ENCODE results near the gene GGT7. TPM values are rescaled to one million over a fixed set of nuclear protein-coding genes. Genes with fewer than 3 reads are reported as not detected.

Gene GGT7
- total and polyA plus RNA-seq, 9 of the 15 experiments (the other 6 are each of a cell fraction or from before 2014, with no cell fraction given): 0.04 to 18.3 (median 5.9) TPM

- TF ChIP-seq, protein P1, sequence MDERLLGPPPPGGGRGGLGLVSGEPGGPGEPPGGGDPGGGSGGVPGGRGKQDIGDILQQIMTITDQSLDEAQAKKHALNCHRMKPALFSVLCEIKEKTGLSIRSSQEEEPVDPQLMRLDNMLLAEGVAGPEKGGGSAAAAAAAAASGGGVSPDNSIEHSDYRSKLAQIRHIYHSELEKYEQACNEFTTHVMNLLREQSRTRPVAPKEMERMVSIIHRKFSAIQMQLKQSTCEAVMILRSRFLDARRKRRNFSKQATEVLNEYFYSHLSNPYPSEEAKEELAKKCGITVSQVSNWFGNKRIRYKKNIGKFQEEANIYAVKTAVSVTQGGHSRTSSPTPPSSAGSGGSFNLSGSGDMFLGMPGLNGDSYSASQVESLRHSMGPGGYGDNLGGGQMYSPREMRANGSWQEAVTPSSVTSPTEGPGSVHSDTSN (CRISPR knock-in tag; IDR thresholded peaks at IDR 0.05; ENCODE audit: low read depth): no peak
- TF ChIP-seq, protein P1 (tag; conservative IDR thresholded peaks at IDR 0.05; ENCODE audit: low read depth): no peak
- TF ChIP-seq POLR2A (conservative IDR thresholded peaks at IDR 0.05) (no peak), RHOXF2B (CRISPR knock-in tag; conservative IDR thresholded peaks at IDR 0.05) (no peak), WHSC1 (IDR thresholded peaks at IDR 0.05; ENCODE audit: low read length) (no peak), TEAD4 (IDR thresholded peaks at IDR 0.05; ENCODE audit: low read length) (no peak), TEAD4 (CRISPR knock-in tag; IDR thresholded peaks at IDR 0.05; ENCODE audit: borderline replicate concordance) (no peak), ARHGAP35 (IDR thresholded peaks at IDR 0.05; ENCODE audit: partially characterized antibody) (peak; percentile 34), GABPA (tag; conservative IDR thresholded peaks at IDR 0.05; ENCODE audit: low read depth) (no peak), TOE1 (IDR thresholded peaks at IDR 0.05; ENCODE audit: borderline replicate concordance) (no peak), TOE1 (CRISPR knock-in tag; IDR thresholded peaks at IDR 0.05; ENCODE audit: borderline replicate concordance, low read depth) (no peak), SMARCE1 (IDR thresholded peaks at IDR 0.05) (0 out of 2 replicates have a peak, but pooled peaks have one; percentile 15), HDAC8 (tag; IDR thresholded peaks at IDR 0.05) (no peak), NONO (IDR thresholded peaks at IDR 0.05; ENCODE audit: low read depth in 2 of 2, low read length in 1 of 2) (no peak)
- TF ChIP-seq, protein P2, sequence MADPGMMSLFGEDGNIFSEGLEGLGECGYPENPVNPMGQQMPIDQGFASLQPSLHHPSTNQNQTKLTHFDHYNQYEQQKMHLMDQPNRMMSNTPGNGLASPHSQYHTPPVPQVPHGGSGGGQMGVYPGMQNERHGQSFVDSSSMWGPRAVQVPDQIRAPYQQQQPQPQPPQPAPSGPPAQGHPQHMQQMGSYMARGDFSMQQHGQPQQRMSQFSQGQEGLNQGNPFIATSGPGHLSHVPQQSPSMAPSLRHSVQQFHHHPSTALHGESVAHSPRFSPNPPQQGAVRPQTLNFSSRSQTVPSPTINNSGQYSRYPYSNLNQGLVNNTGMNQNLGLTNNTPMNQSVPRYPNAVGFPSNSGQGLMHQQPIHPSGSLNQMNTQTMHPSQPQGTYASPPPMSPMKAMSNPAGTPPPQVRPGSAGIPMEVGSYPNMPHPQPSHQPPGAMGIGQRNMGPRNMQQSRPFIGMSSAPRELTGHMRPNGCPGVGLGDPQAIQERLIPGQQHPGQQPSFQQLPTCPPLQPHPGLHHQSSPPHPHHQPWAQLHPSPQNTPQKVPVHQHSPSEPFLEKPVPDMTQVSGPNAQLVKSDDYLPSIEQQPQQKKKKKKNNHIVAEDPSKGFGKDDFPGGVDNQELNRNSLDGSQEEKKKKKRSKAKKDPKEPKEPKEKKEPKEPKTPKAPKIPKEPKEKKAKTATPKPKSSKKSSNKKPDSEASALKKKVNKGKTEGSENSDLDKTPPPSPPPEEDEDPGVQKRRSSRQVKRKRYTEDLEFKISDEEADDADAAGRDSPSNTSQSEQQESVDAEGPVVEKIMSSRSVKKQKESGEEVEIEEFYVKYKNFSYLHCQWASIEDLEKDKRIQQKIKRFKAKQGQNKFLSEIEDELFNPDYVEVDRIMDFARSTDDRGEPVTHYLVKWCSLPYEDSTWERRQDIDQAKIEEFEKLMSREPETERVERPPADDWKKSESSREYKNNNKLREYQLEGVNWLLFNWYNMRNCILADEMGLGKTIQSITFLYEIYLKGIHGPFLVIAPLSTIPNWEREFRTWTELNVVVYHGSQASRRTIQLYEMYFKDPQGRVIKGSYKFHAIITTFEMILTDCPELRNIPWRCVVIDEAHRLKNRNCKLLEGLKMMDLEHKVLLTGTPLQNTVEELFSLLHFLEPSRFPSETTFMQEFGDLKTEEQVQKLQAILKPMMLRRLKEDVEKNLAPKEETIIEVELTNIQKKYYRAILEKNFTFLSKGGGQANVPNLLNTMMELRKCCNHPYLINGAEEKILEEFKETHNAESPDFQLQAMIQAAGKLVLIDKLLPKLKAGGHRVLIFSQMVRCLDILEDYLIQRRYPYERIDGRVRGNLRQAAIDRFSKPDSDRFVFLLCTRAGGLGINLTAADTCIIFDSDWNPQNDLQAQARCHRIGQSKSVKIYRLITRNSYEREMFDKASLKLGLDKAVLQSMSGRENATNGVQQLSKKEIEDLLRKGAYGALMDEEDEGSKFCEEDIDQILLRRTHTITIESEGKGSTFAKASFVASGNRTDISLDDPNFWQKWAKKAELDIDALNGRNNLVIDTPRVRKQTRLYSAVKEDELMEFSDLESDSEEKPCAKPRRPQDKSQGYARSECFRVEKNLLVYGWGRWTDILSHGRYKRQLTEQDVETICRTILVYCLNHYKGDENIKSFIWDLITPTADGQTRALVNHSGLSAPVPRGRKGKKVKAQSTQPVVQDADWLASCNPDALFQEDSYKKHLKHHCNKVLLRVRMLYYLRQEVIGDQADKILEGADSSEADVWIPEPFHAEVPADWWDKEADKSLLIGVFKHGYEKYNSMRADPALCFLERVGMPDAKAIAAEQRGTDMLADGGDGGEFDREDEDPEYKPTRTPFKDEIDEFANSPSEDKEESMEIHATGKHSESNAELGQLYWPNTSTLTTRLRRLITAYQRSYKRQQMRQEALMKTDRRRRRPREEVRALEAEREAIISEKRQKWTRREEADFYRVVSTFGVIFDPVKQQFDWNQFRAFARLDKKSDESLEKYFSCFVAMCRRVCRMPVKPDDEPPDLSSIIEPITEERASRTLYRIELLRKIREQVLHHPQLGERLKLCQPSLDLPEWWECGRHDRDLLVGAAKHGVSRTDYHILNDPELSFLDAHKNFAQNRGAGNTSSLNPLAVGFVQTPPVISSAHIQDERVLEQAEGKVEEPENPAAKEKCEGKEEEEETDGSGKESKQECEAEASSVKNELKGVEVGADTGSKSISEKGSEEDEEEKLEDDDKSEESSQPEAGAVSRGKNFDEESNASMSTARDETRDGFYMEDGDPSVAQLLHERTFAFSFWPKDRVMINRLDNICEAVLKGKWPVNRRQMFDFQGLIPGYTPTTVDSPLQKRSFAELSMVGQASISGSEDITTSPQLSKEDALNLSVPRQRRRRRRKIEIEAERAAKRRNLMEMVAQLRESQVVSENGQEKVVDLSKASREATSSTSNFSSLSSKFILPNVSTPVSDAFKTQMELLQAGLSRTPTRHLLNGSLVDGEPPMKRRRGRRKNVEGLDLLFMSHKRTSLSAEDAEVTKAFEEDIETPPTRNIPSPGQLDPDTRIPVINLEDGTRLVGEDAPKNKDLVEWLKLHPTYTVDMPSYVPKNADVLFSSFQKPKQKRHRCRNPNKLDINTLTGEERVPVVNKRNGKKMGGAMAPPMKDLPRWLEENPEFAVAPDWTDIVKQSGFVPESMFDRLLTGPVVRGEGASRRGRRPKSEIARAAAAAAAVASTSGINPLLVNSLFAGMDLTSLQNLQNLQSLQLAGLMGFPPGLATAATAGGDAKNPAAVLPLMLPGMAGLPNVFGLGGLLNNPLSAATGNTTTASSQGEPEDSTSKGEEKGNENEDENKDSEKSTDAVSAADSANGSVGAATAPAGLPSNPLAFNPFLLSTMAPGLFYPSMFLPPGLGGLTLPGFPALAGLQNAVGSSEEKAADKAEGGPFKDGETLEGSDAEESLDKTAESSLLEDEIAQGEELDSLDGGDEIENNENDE (IDR thresholded peaks at IDR 0.05; ENCODE audit: low read depth, low read length): no peak
- TF ChIP-seq, protein P3, sequence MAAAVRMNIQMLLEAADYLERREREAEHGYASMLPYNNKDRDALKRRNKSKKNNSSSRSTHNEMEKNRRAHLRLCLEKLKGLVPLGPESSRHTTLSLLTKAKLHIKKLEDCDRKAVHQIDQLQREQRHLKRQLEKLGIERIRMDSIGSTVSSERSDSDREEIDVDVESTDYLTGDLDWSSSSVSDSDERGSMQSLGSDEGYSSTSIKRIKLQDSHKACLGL (CRISPR knock-in tag; IDR thresholded peaks at IDR 0.05; ENCODE audit: borderline replicate concordance, poor library complexity, severe bottlenecking): no peak
Measured at GRCh38 chr20:34842143-34842542, 30.5 kb downstream of the GGT7 start (continued).
